ENCODE data around the gene ASIC2. TPM values are rescaled to one million over a fixed set of nuclear protein-coding genes. Genes with fewer than 3 reads are reported as not detected.

ASIC2 gene
- total RNA-seq, 1 donor from 2014 or later, result not detected

GRCh38 chr17:33258296-33258695, 34.8 kb downstream of the ASIC2 start:
- no peak for DNase-seq (ENCODE audit: extremely low read depth, low read depth, low spot score)

GRCh38 chr17:33245183-33245582, 47.9 kb downstream of the ASIC2 start:
- DNase-seq (ENCODE audit: extremely low read depth, low read depth, low spot score), result no peak

GRCh38 chr17:33243732-33244131, 49.4 kb downstream of the ASIC2 start:
- no peak for DNase-seq (ENCODE audit: extremely low read depth, low read depth, low spot score)

- no peak for DNase-seq (ENCODE audit: extremely low read depth, low read depth, low spot score)
Observed at GRCh38 chr17:33242375-33243124, 50.5 kb downstream of the ASIC2 start.

- no peak for DNase-seq (ENCODE audit: extremely low read depth, low read depth, low spot score)
Observed at GRCh38 chr17:33241390-33241789, 51.7 kb downstream of the ASIC2 start.

GRCh38 chr17:33240362-33240761, 52.7 kb downstream of the ASIC2 start:
- DNase-seq (ENCODE audit: extremely low read depth, low read depth, low spot score), result no peak

GRCh38 chr17:33239702-33240101, 53.4 kb downstream of the ASIC2 start:
- DNase-seq (ENCODE audit: extremely low read depth, low read depth, low spot score), result no peak

GRCh38 chr17:33234930-33235685, 58.0 kb downstream of the ASIC2 start:
- DNase-seq (ENCODE audit: extremely low read depth, low read depth, low spot score), result no peak

GRCh38 chr17:33234233-33234632, 58.9 kb downstream of the ASIC2 start:
- no peak for DNase-seq (ENCODE audit: extremely low read depth, low read depth, low spot score)

GRCh38 chr17:33233811-33234177, 59.3 kb downstream of the ASIC2 start:
- DNase-seq (ENCODE audit: extremely low read depth, low read depth, low spot score), result no peak

GRCh38 chr17:33229499-33229898, 63.6 kb downstream of the ASIC2 start:
- no peak for DNase-seq (ENCODE audit: extremely low read depth, low read depth, low spot score)

GRCh38 chr17:33229028-33229427, 64.1 kb downstream of the ASIC2 start:
- DNase-seq (ENCODE audit: extremely low read depth, low read depth, low spot score), result no peak

- DNase-seq (ENCODE audit: extremely low read depth, low read depth, low spot score), result no peak
Observed at GRCh38 chr17:33228548-33228947, 64.5 kb downstream of the ASIC2 start.

GRCh38 chr17:33227911-33228310, 65.2 kb downstream of the ASIC2 start:
- no peak for DNase-seq (ENCODE audit: extremely low read depth, low read depth, low spot score)

GRCh38 chr17:33225994-33226393, 67.1 kb downstream of the ASIC2 start:
- no peak for DNase-seq (ENCODE audit: extremely low read depth, low read depth, low spot score)

GRCh38 chr17:33225509-33225908, 67.6 kb downstream of the ASIC2 start:
- DNase-seq (ENCODE audit: extremely low read depth, low read depth, low spot score), result no peak

- no peak for DNase-seq (ENCODE audit: extremely low read depth, low read depth, low spot score)
Observed at GRCh38 chr17:33220036-33220435, 73.1 kb downstream of the ASIC2 start.

- no peak for DNase-seq (ENCODE audit: extremely low read depth, low read depth, low spot score)
Observed at GRCh38 chr17:33218698-33219601, 74.1 kb downstream of the ASIC2 start.

GRCh38 chr17:33217891-33218290, 75.2 kb downstream of the ASIC2 start:
- no peak for DNase-seq (ENCODE audit: extremely low read depth, low read depth, low spot score)

GRCh38 chr17:33214996-33215395, 78.1 kb downstream of the ASIC2 start:
- no peak for DNase-seq (ENCODE audit: extremely low read depth, low read depth, low spot score)

GRCh38 chr17:33210285-33210684, 82.8 kb downstream of the ASIC2 start:
- DNase-seq (ENCODE audit: extremely low read depth, low read depth, low spot score), result no peak

All from glomerular endothelial cell (primary cell).